GM19452 (cell line): ENCODE measurements around the gene SERF1A.
"Not testable (repeated sequence)": the region's sequence is repeated elsewhere in the genome, so short reads cannot be mapped to it uniquely, and the experiment has no call there.

ENCODE experiments used
- ATAC-seq: cut with Tn5 transposase; IDR thresholded peaks from one replicate; pipeline ENCODE4 v1.9.1; 2021; ENCODE audit not compliant: unreplicated experiment

Gene SERF1A

DNA sequence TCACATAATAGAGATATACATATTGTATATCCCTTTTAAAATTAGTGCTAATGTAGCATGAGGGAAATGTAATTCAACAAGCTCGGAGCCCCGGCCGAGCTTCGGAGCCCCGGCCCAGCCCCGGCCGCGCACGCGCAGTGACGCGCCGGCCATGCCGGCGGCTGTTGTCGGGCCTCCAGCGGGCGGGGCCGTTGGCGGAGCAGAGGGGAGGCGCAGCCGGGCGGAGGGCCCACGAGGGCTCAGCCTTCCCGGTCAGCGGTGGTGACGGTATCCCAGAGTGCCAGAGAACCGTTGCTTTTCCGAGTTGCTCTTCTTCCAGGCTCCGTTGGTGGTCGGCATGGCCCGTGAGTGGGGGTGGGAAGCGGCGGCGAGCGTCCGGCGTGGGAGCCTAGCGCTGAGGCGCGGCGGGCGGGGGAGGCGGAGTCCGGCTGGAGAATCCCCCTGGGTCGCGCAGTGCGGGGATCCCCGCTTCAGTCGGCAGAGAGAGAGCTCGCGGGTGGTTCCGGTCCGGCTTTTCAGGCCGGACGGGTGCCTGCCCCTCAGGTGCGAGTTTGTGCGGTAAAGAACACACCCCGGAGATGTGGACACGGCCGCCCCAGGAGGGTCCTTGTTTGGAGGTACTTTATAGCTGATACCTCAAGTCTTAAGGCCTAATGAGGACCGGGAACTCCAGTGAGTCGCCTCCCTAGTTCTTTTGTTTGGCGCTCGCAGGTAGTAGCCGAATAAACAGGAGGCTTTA lies at the start of gene SERF1A:
Gene SERF1A (plus strand): TSS at position 137 of the 739 bp plus-strand sequence. CDS start 201 bp downstream, at position 338.
- ATAC-seq: peak; percentile 89

DNA sequence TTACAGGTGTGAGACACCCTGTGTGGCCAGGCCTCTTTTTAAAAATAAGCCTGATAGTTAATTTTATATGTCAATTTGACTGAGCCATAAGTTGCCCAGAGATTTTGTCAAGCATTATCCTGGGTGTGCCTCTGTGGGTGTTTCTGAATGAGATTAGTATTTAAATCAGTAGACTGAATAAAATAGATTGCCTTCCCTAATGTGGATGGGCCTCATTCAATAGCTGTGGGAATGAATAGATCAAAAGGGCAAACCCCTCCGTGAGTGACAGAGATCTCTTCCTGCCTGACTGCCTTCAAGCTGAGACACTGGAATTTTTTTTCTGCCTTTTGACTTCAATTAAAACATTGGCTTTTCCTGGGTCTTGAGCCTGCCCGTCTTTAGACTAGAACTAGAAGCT lies 33.7 kb upstream of the SERF1A start:
- not testable (repeated sequence) for ATAC-seq

DNA sequence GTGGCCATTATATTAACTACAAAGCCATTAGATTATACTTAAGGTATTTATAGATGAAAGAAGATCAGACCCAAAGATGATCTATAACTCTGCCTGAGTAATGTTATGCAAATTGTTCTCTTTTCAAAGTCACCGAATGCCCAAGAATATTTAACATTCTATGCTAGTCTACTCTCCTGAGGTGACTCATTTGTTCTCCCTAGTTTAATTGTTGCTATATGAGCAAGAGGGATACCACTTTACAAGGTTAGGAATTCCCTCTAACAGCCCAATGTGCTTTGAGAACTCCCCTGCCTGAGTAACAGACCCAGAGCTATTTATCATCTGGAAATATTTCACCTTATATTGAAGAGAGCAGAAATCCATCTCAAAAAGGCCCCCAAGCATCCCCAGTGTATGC lies 29.8 kb upstream of the SERF1A start:
- ATAC-seq: not testable (repeated sequence)

DNA sequence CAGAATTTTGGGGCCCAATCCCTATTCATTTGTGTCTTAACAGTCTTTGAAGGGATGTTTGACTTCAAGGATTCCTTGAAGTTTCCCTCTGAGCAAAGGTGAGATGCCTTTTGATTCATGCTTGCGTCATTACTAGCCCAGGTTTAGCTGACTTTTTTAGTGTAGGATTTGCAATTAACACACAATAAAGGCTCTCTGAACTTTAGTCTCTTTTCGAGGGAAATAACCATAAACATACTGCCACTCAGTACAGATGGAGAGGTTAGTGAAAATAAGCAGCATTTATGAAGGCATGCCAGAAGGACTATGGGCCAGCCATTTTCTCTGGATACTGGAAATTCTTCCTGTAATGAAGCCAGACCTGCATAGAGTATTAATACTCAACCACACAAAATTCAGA lies 4.4 kb upstream of the SERF1A start:
- not testable (repeated sequence) for ATAC-seq

DNA sequence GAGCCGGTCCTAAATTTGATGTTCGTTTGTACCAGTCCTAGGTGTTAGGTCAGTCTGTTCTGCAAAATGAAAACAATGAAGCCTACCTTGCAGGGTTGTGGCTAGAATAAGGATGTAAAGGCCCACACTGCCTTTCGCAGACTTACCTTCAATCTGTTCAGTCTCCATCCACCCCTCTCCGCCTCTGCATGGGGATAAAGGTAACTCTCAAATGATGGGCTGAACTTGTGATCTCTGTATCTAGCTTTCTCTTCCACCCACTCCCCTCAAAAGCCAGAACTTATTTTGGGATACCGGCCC lies 753 bp downstream of the SERF1A start:
- ATAC-seq: peak; percentile 19

DNA sequence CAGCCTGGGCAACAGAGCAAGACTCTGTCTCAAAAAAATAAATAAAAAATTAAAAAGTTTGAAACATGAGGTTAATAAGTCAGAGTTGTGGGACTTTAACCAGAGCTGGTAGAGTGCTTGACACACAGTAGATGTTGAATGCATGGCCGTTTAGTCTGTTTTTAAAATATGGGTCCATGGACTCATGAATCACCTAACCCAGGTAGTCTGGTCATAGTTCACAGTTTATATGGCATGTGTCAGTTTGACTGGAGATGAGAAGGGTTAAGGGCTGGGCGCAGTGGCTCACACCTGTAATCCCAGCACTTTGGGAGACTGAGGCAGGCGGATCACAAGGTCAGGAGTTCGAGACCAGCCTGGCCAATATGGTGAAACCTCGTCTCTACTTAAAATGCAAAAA lies 6.2 kb downstream of the SERF1A start:
- ATAC-seq: not testable (repeated sequence)

DNA sequence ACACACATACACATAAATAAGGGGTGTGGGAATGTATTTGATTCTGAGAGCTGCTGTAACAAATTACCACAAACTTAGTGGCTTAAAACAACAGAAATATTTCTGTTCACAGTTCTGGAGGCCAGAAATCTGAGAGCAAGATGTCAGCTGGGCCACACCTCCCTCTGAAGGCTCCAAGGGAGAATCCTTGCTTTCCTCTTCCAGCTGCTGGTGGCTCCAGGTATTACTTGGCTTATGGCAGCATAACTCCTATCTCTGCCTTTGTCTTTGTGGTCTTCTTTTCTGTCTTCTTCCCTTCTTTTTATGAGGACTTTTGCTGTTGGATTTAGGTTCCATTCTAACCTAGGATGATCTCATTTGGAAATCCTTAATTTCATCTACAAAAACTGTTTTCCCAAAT lies 16.4 kb downstream of the SERF1A start:
- not testable (repeated sequence) for ATAC-seq

DNA sequence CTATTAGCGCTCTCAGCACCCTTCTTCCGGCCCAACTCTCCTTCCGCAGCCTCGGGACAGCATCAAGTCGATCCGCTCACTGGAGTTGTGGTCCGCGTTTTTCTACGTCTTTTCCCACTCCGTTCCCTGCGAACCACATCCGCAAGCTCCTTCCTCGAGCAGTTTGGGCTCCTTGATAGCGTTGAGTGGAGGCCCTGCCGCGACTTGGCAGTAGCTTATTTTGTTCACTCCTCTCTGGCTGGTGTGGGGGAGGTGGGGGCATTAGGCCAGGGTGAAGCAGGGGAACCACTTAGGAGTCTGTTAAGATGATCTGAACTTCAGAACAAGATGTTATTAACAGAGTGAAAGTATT lies 24.7 kb downstream of the SERF1A start:
- ATAC-seq: peak; percentile 31

DNA sequence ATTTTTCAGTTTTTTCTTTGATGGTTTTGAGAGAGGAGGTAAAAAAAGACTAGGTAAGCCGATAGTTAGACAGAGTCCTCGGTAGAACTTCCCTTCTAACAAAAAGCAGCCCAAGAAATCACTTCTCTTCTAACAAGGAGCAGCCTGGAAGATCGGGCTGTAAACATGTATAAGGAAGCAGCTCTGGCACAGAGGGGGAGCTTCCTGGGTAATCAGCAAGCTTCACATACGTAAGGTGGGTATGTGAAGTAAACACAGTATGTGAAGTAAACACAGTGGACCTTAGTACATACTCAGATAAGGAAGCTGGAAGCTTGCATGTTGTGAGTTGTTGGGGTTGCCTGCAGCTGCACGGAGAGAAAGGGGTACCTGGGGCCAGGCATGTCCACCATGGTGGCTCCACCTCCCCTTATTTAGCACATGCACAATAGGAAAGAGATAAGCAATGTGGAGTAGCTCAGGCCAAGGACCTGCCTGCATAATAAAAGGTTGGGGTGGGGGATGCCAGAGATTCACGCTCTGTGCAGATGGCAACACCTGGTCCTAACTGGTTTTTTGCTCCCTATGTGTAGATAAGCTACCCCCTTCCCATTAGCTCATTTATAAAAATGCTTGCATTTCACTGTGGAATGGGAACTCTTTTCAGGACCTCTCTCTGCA lies 31.4 kb downstream of the SERF1A start:
- ATAC-seq: not testable (repeated sequence)

DNA sequence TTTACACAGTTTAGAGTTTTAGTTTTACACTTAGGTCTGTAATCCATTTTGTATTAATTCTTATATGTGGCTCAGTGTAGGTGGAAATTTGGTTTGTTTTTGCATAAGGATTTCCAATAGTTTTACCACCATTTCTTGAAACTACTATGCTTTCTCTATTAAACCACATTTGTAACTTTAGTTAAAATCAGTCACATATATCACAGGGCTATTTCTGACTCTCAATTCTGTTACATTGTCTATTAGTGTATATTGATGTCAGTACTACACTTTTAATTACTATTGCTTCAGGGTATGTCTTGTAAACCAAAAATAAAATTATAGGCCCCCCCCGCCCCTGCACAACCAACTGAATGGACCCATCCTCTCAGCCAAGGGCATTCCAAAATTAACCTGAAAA lies 32.1 kb downstream of the SERF1A start:
- ATAC-seq: not testable (repeated sequence)

DNA sequence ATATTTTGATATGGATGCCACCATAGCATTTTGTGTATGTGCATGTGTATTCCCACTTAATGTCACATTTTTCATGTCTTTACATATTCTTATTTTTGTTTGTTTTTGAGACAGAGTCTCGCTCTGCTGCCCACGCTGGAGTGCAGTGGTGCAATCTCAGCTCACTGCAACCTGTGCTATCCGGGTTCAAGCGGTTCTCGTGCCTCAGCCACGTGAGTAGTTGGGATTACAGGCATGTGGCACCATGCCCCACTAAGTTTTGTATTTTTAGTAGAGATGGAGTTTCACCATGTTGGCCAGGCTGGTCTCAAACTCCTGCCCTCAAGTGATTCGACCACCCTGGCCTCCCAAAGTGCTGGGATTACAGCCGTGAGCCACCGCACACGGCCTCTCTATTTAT lies 52.6 kb downstream of the SERF1A start:
- not testable (repeated sequence) for ATAC-seq
